ENCODE measurements around the gene PACS1.

PACS1 gene

DNA sequence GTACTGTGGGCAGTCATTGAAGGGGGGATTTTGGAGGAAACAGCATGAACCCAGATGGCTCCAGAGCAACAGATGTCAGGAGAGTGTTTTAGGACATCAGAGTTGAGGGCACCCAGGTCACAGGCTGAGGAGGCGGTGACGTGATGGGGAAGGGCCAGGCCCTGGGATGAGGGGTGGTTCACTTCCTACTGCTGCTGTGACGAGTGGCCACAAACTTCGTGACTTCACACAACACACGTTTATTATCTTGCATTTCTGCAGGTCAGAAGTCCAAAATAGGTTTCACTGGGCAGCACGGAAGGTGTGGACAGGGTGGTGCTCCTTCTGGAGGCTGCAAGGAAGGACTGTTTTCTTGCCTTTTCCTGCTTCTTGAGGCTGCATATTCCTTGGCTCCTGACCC lies 120.7 kb downstream of the PACS1 start:
- intact Hi-C loops (cut with micrococcal nuclease), result no loop called here
- no peak overlapping the region for H3K27ac Mint-ChIP-seq
- H3K4me1 Mint-ChIP-seq (ENCODE audit: low read depth), result peaks cover 9% of the 10 kb centered on the region

DNA sequence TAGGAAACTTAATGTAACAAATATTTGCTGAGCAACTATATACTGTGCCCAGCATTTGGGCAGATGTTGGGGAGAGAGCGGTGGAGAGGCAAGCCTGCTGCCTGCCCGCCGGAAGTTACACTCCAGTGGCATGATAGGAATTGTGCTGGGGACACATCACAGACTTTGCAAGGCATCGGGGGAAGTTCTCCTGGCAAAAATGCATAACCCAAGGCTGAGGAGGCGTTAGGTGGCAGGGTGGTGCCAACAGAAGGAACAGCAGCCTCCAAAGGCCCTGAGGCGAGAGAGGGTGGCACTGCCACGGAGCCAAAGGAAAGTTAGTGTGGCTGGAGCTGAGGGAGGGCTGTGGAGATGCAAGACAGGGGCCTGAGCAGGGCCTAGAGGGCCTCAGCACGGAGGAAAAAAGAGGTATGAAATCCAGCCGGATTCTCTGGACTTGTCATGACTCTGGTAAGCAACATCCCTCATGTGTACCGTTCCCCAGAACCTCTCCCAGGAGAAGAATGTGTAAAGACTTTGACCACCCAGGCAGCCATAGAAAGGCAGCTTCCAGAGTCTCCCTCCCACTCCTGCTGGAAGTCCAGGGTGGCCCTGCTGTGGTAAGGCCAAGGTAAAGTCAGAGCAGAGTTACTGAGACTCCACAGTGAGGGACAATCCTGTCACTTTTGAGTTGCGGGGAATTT lies 122.2 kb downstream of the PACS1 start:
- Mint-ChIP-seq H3K9me3 (no peaks in the 10 kb centered on the region), H3K27ac (no peak overlapping the region), H3K4me1 (ENCODE audit: low read depth) (peaks cover 9% of the 10 kb centered on the region), H3K27me3 (no peaks in the 10 kb centered on the region), H3K36me3 (ENCODE audit: low read depth) (peaks cover 54% of the 10 kb centered on the region), H3K4me3 (no peak overlapping the region)
- intact Hi-C loops (cut with micrococcal nuclease), result no loop called here

More for the DNA sequence above, 120.7 kb downstream of the PACS1 start:
- H3K36me3 Mint-ChIP-seq (ENCODE audit: low read depth), result peaks cover 45% of the 10 kb centered on the region
- no peaks in the 10 kb centered on the region for H3K9me3 Mint-ChIP-seq
- H3K27me3 Mint-ChIP-seq, result no peaks in the 10 kb centered on the region
- H3K4me3 Mint-ChIP-seq, result no peak overlapping the region

DNA sequence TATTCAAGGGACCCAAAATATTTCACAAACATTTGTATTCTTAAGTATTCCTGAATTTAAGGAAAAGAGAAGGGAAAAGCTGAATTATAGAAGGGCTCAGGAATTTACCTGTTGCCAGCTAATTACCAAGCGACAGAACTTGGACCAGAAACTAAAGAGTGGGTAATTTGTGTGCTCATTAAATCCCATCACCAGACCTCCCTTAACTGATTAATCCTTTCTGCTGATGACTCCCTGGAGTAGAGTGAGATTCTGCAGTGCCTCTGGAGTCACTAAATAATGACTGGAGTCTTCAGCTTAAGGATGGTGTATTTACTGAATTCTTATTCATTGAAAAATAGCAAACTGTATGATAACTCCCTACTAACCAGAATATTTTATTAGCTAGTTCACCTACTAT lies 124.3 kb downstream of the PACS1 start:
- Mint-ChIP-seq H3K4me3 (no peak overlapping the region), H3K27me3 (no peaks in the 10 kb centered on the region), H3K36me3 (ENCODE audit: low read depth) (peaks cover 71% of the 10 kb centered on the region), H3K4me1 (ENCODE audit: low read depth) (peaks cover 9% of the 10 kb centered on the region), H3K27ac (no peak overlapping the region), H3K9me3 (no peaks in the 10 kb centered on the region)
- intact Hi-C loops (cut with micrococcal nuclease), result no loop called here

DNA sequence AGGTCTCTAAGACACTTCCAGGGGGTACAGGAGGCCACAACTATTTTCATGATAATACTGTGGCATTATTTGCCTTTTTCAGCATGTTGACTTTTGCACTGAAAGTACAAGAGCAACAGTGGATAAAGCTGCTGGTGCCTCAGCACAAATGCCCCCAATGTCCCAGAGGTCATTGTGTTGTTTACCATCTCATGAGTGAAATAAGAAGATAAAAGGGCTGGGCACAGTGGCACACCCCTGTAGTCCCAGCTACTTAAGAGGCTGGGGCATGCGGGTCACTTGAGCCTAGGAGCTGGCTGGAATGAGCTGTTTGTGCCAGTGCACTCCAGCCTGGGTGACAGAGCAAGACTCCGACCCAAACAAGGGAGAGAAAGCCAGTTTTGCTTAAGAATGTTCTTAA lies 125.8 kb downstream of the PACS1 start:
- no peak overlapping the region for H3K27ac Mint-ChIP-seq
- intact Hi-C loops (cut with micrococcal nuclease), result no loop called here
- H3K4me1 Mint-ChIP-seq (ENCODE audit: low read depth), result peaks cover 4% of the 10 kb centered on the region
- peaks cover 13% of the 10 kb centered on the region for H3K9me3 Mint-ChIP-seq
- H3K4me3 Mint-ChIP-seq, result no peak overlapping the region
- peaks cover 78% of the 10 kb centered on the region for H3K36me3 Mint-ChIP-seq (ENCODE audit: low read depth)
- H3K27me3 Mint-ChIP-seq, result no peaks in the 10 kb centered on the region

DNA sequence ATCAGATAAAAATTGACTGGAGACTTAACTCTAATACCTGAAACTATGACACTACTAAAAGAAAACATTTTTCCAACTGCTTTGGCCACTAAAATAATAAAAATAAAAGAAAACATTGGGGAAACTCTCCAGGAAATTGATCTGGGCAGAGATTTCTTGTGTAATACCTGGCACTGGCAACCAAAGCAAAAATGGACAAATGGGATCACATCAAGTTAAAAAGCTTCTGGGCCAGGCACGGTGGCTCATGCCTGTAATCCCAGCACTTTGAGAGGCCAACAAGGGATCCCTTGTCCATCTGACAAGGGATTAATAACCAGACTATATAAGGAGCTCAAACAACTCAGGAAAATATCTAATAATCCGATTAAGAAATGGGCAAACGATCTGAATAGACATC lies 133.8 kb downstream of the PACS1 start:
- Mint-ChIP-seq H3K4me3 (no peak overlapping the region), H3K9me3 (peaks cover 33% of the 10 kb centered on the region), H3K4me1 (ENCODE audit: low read depth) (peaks cover 1% of the 10 kb centered on the region), H3K27me3 (no peaks in the 10 kb centered on the region), H3K27ac (no peak overlapping the region), H3K36me3 (ENCODE audit: low read depth) (peaks cover 31% of the 10 kb centered on the region)
- intact Hi-C loops (cut with micrococcal nuclease), result no loop called here

DNA sequence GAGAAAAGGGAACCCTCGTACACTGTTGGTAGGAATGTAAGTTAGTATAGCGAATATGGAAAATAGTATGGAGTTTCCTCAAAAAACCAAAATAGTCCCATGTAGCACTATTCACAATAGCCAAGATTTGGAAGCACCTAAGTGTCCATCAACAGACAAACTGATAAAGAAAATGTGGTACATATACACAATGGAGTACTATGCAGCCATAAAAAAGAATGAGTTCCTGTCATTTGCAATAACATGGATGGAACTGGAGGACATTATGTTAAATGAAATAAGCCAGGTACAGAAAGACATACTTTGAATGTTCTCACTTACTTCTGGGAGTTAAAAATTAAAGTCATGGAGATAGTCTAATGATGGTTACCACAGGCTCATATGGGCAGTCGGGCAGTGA lies 134.3 kb downstream of the PACS1 start:
- H3K4me1 Mint-ChIP-seq (ENCODE audit: low read depth), result peaks cover 7% of the 10 kb centered on the region
- H3K9me3 Mint-ChIP-seq, result peaks cover 33% of the 10 kb centered on the region
- no peaks in the 10 kb centered on the region for H3K27me3 Mint-ChIP-seq
- intact Hi-C loops (cut with micrococcal nuclease), result no loop called here
- peaks cover 26% of the 10 kb centered on the region for H3K36me3 Mint-ChIP-seq (ENCODE audit: low read depth)
- no peak overlapping the region for H3K4me3 Mint-ChIP-seq
- H3K27ac Mint-ChIP-seq, result no peak overlapping the region

DNA sequence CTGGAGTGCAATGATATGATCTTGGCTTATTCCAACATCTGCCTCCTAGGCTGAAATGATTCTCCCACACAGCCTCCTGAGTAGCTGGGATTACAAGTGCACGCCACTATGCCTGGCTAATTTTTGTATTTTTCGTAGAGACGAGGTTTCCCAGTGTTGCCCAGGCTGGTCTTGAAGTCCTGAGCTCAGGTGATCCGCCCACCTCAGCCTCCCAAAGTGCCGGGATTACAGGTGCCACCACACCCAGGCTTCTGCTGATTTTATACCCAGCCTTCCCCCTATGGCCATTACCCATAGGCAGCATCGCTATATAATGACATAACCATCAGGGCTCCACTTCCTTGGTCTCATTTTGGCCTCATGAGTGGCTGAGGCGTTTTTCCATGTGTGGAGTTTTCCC lies 137.7 kb downstream of the PACS1 start:
- Mint-ChIP-seq H3K27me3 (no peaks in the 10 kb centered on the region), H3K36me3 (ENCODE audit: low read depth) (peaks cover 21% of the 10 kb centered on the region), H3K27ac (no peak overlapping the region), H3K9me3 (peaks cover 7% of the 10 kb centered on the region), H3K4me3 (no peak overlapping the region), H3K4me1 (ENCODE audit: low read depth) (peaks cover 10% of the 10 kb centered on the region)
- intact Hi-C loops (cut with micrococcal nuclease), result no loop called here

DNA sequence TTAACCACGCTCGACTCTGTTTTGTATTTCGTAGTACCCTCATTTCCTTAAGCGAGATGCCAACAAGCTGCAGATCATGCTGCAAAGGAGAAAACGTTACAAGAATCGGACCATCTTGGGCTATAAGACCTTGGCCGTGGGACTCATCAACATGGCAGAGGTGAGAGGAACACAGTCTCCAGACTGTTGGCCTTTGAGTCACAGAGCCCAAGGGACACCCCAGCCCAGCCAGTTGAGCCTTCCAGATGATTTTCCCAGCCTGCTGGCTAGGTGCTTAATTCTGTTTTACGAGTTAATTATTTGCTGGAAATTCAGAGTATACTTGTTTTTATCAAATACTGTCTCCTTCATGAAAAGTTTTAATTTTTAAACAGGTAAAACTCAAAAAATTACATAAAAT lies 141.0 kb downstream of the PACS1 start:
- intact Hi-C loops (cut with micrococcal nuclease), result no loop called here
- Mint-ChIP-seq H3K36me3 (ENCODE audit: low read depth) (peaks cover 49% of the 10 kb centered on the region), H3K27me3 (no peaks in the 10 kb centered on the region), H3K4me3 (no peak overlapping the region), H3K27ac (peak overlapping the region; percentile 23), H3K4me1 (ENCODE audit: low read depth) (peaks cover 10% of the 10 kb centered on the region), H3K9me3 (no peaks in the 10 kb centered on the region)

DNA sequence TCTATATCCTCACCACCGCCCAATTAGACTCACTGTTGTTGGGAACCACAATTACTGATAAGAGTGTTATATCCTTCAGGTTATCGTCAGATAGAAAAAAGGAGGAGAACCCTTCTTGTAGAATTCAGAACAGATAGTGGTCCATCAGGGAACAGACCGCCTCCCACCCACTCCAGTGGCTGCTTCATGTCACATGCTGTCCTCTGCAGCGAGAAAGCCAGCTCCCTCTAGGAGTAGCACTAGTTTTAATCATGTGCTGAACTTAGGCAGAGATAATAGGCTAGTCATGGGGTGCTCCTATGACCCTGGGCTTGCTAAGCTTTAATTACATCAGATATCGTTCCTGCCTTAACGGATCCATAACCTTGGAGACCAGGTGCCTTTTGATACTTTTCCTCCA lies 146.8 kb downstream of the PACS1 start:
- H3K27ac Mint-ChIP-seq, result no peak overlapping the region
- no peak overlapping the region for H3K4me3 Mint-ChIP-seq

DNA sequence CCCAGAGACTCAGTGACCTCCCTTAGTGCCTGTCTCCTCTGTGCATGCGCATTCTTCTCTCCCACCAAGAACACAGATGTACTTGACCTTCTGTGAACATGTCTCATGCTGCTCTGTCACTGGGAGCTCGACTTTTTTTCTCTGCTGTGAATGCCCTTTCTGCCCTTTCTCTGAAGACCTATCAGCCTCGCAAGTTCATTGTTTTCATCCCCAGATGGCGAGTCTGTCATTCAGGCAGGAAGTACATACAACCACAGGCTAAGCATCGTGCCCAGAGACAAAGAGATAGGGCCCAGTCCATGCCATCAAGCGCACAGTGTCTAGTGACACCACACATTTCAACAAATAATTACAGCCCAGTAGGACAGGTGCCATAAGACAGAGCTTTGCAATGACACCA lies 148.0 kb downstream of the PACS1 start:
- H3K9me3 Mint-ChIP-seq, result no peaks in the 10 kb centered on the region
- no peak overlapping the region for H3K27ac Mint-ChIP-seq
- H3K4me1 Mint-ChIP-seq (ENCODE audit: low read depth), result no peaks in the 10 kb centered on the region
- intact Hi-C loops (cut with micrococcal nuclease), result no loop called here
- H3K36me3 Mint-ChIP-seq (ENCODE audit: low read depth), result peaks cover 88% of the 10 kb centered on the region
- H3K27me3 Mint-ChIP-seq, result no peaks in the 10 kb centered on the region
- no peak overlapping the region for H3K4me3 Mint-ChIP-seq

More for the DNA sequence above, 146.8 kb downstream of the PACS1 start:
- intact Hi-C loops (cut with micrococcal nuclease), result no loop called here
- Mint-ChIP-seq H3K27me3 (no peaks in the 10 kb centered on the region), H3K4me1 (ENCODE audit: low read depth) (no peaks in the 10 kb centered on the region), H3K9me3 (no peaks in the 10 kb centered on the region), H3K36me3 (ENCODE audit: low read depth) (peaks cover 90% of the 10 kb centered on the region)

DNA sequence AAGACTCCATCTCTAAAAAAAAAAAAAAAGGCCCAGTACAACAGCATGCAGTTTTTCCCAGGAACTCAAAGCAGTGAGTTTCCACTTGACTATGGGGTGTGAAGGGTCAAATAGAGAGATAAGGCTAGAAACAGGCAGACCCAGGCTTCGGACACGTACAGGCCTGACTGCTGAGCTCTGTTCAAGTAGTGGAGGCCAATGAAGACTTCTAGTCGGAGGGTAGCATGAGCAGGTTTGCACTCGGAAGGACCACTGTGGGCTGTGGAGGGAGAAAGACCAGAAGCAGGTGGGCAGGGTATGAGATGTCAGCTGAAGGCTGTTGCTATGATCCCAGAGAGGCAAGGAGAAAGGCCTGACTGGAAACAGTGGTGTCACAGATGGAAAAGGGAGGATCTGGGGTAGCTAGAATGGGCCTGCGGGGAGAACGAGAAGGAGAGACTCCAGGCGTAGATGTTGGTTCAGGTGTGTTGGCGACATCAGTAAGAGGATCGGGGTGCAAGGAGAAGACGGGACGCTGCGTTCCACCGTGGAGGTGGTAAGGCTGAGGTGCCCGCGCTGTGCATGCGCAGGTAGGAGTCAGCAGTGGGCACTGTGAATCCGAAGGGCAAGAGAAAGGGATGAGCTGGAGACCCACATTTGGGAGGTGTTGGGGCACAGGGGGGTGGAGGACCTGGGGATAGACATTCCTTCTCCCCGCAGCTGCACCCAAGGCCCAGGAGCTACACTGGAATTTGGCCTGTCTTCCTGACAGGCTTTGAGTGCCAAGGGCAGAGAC lies 149.0 kb downstream of the PACS1 start:
- H3K9me3 Mint-ChIP-seq, result no peaks in the 10 kb centered on the region
- peaks cover 81% of the 10 kb centered on the region for H3K36me3 Mint-ChIP-seq (ENCODE audit: low read depth)
- no peak overlapping the region for H3K4me3 Mint-ChIP-seq
- intact Hi-C loops (cut with micrococcal nuclease), result no loop called here
- no peaks in the 10 kb centered on the region for H3K27me3 Mint-ChIP-seq
- H3K4me1 Mint-ChIP-seq (ENCODE audit: low read depth), result no peaks in the 10 kb centered on the region
- H3K27ac Mint-ChIP-seq, result no peak overlapping the region

DNA sequence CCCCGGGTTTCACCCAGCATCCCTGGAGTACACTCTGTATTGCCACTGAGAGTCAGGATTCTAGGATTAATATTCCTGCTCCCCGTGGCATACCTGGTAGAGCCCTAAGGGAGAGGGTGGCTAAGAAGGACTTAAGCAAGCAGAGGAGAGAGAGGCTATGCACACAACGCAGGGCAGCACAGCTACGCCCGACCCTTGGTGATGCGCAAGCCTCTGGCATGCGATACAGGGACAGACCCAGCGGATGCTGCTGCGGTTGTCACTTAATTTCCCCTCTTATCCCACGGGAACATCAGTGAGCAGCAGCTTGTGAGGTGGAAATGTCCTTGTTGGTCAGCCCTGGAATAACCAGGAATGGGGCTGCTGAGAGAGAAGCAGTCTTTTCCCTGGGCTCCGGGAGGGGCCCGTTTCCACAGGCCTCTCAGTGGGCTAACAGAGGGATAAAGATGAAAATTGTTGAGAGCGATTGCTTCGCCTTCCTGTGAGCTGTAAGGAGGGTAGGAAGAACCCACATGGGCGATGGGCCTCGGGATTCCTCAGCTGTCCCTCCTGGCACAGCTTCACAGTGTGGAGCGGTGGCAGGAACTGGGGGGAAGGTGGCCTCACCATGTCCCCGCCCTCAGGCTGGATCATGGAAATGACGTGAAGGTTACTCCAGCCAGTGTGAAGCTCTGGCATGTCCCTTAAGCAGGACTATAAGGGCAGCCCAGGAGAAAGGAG lies 149.9 kb downstream of the PACS1 start:
- Mint-ChIP-seq H3K4me3 (no peak overlapping the region), H3K27me3 (no peaks in the 10 kb centered on the region), H3K36me3 (ENCODE audit: low read depth) (peaks cover 81% of the 10 kb centered on the region), H3K4me1 (ENCODE audit: low read depth) (no peaks in the 10 kb centered on the region), H3K27ac (no peak overlapping the region), H3K9me3 (no peaks in the 10 kb centered on the region)
- intact Hi-C loops (cut with micrococcal nuclease), result no loop called here

DNA sequence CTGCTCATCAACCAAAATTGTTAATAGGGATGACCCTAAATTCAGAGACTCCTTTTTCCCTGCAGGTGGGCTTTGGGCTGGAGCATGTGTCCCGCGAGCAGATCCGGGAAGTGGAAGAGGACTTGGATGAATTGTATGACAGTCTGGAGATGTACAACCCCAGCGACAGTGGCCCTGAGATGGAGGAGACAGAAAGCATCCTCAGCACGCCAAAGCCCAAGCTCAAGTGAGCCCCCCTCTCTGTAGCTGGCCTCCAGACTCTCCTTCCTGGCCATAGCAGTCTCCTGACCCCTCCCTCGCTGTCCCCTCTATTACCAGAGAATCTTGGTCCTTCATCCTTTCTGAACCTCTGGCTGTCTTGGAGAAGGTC lies 150.5 kb downstream of the PACS1 start:
- intact Hi-C loops (cut with micrococcal nuclease), result no loop called here
- Mint-ChIP-seq H3K27ac (no peak overlapping the region), H3K4me3 (no peak overlapping the region), H3K4me1 (ENCODE audit: low read depth) (no peaks in the 10 kb centered on the region), H3K27me3 (no peaks in the 10 kb centered on the region), H3K9me3 (no peaks in the 10 kb centered on the region), H3K36me3 (ENCODE audit: low read depth) (peaks cover 84% of the 10 kb centered on the region)

DNA sequence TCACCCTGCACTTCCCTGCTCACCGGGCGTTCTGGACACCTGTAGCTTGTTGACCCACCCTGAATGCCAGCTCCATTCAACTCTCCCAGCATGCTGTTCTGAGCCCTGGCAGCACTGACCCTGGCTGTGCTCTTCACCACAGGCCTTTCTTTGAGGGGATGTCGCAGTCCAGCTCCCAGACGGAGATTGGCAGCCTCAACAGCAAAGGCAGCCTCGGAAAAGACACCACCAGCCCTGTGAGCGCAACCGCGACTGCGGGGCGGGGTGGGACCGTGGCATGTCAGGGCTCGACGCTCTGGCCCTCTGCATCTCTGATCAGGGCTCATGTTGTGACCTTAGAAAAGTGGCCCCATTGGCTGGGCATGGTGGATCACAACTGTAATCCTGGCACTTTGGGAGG lies 150.9 kb downstream of the PACS1 start:
- Mint-ChIP-seq H3K36me3 (ENCODE audit: low read depth) (peaks cover 80% of the 10 kb centered on the region), H3K9me3 (no peaks in the 10 kb centered on the region), H3K4me1 (ENCODE audit: low read depth) (no peaks in the 10 kb centered on the region), H3K4me3 (no peak overlapping the region), H3K27ac (no peak overlapping the region), H3K27me3 (no peaks in the 10 kb centered on the region)
- intact Hi-C loops (cut with micrococcal nuclease), result no loop called here
